Lung (tissue), 12 donors: Measurements from ENCODE around the gene FBXW12. TPM values are rescaled to one million over a fixed set of nuclear protein-coding genes. Genes with fewer than 3 reads are reported as not detected.
"Not testable (repeated sequence)": the region's sequence is repeated elsewhere in the genome, so short reads cannot be mapped to it uniquely, and the experiment has no call there.

Experiments
- ATAC-seq: fragments of 200-7000 bp; cut with Tn5 transposase; one replicate; pipeline ENCODE4 v1.9.1; 2020; ENCODE audit warnings: moderate number of reproducible peaks; ENCODE audit not compliant: insufficient read depth, low FRiP score
- DNase-seq, 3 donors: peaks; one replicate each; pipeline ENCODE4 v3.0.0-alpha.2; 2013 to 2017
- H3K27ac ChIP-seq, 2 donors: one replicate each; pipeline ENCODE4 v1.5.1; 2013; ENCODE audit warnings: mild to moderate bottlenecking in 2 of 2, moderate library complexity in 2 of 2, control low read depth in 1 of 2, inconsistent platforms in 1 of 2, low read depth in 1 of 2, low read length in 1 of 2
- H3K27me3 ChIP-seq, 3 donors: one replicate each; pipeline ENCODE4 v1.5.1; 2013; ENCODE audit warnings: low read length in 2 of 3; ENCODE audit not compliant: control insufficient read depth in 3 of 3, insufficient read depth in 3 of 3
- H3K36me3 ChIP-seq, 4 donors: one replicate each; pipeline ENCODE4 v1.5.1; 2013; ENCODE audit warnings: low read length in 4 of 4, mild to moderate bottlenecking in 1 of 4, moderate library complexity in 1 of 4; ENCODE audit not compliant: control insufficient read depth in 4 of 4, insufficient read depth in 4 of 4
- H3K4me1 ChIP-seq, 5 donors: one replicate each; pipeline ENCODE4 v1.5.1; 2013; ENCODE audit warnings: low read length in 5 of 5, mild to moderate bottlenecking in 2 of 5, moderate library complexity in 1 of 5; ENCODE audit not compliant: control insufficient read depth in 5 of 5, insufficient read depth in 5 of 5
- H3K4me3 ChIP-seq: one replicate; pipeline ENCODE4 v1.5.1; 2013; ENCODE audit warnings: mild to moderate bottlenecking, control low read depth, moderate library complexity
- H3K9ac ChIP-seq, 2 donors: one replicate each; pipeline ENCODE4 v1.5.1; 2013; ENCODE audit warnings: low read length in 2 of 2, control low read depth in 1 of 2; ENCODE audit not compliant: insufficient read depth in 1 of 2
- H3K9me3 ChIP-seq, 4 donors: one replicate each; pipeline ENCODE4 v1.5.1; 2013; ENCODE audit warnings: low read length in 3 of 4, mild to moderate bottlenecking in 1 of 4, moderate library complexity in 1 of 4; ENCODE audit not compliant: control insufficient read depth in 4 of 4, insufficient read depth in 3 of 4
- WGBS, 2 donors: extraction: QIAGEN DNeasy Blood & Tissue Kit; methylation state at CpG; one replicate each; pipeline ENCODE4 v1.1.7; 2013; 5-methylcytosine and 5-hydroxymethylcytosine counted together
- polyA plus RNA-seq, 2 donors: library from polyadenylated mRNA; stranded (reverse); fragments of 200-250 nt; gene quantifications; one replicate each; pipeline ENCODE4 v1.2.1, GENCODE V29; 2013
- total RNA-seq, 2 donors: library from RNA; depleted of rRNA in 1 of 2; stranded (reverse); fragments of >200 nt in 1 of 2; gene quantifications; one replicate each; pipeline ENCODE4 v1.2.1, GENCODE V29; 2014 to 2021
- TF ChIP-seq, protein P1 (sequence below): IDR thresholded peaks from 2 replicates; pipeline ENCODE4 v1.5.1; 2012; ENCODE audit warnings: mild to moderate bottlenecking; ENCODE audit errors: control extremely low read depth, extremely low read depth
- donor health status: control.
- donor health status: control.
- donor health status: Bipolar disorder and iron deficiency.
- donor health status: healthy.
- donor health status: DM: yes; HTN: yes; CAD: no.

Gene FBXW12
- total and polyA plus RNA-seq, 4 donors: not detected

DNA sequence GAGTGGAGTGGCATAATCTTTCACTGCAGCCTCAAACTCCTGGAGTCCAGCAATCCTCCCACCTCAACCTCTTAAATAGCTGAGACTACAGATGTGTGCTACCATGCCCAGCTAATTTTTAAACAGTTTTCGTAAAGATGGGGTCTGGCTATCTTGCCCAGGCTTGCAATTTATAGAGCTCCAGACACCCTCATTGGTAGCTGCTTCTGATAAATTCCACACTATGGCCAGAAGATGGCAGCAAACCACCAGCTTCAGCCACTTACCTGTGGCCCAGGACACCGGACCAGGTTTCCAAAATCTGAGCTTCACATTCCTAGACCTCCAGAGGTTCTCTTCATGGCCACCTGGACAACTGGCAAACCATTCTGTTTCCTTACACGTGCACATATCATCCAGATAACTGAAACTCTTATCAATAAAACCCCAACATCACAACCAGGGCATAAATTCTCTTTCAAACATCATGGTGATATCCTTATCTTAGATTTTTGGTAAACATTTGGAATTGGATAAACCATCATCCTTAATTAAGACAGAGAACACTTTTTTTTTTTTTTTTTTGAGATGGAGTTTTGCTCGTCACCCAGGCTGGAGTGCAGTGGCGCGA lies 28.9 kb downstream of the FBXW12 start:
- Histone ChIP-seq H3K4me3 (no peak overlapping the region), H3K9me3 (no peaks in the 10 kb centered on the region), H3K27ac (no peak overlapping the region), H3K27me3 (no peaks in the 10 kb centered on the region), H3K36me3 (peaks cover 0 to 16% (median 7%) of the 10 kb centered on the region in 4 donors), H3K9ac (no peak overlapping the region), H3K4me1 (no peaks in the 10 kb centered on the region)
- 59 to 63% methylated on average over 6 of the region's 6 CpGs for WGBS, 2 donors
- ATAC-seq (peak; percentile 59), DNase-seq (peak; percentile 53 to 65 (median 62))
- TF ChIP-seq, protein P1, sequence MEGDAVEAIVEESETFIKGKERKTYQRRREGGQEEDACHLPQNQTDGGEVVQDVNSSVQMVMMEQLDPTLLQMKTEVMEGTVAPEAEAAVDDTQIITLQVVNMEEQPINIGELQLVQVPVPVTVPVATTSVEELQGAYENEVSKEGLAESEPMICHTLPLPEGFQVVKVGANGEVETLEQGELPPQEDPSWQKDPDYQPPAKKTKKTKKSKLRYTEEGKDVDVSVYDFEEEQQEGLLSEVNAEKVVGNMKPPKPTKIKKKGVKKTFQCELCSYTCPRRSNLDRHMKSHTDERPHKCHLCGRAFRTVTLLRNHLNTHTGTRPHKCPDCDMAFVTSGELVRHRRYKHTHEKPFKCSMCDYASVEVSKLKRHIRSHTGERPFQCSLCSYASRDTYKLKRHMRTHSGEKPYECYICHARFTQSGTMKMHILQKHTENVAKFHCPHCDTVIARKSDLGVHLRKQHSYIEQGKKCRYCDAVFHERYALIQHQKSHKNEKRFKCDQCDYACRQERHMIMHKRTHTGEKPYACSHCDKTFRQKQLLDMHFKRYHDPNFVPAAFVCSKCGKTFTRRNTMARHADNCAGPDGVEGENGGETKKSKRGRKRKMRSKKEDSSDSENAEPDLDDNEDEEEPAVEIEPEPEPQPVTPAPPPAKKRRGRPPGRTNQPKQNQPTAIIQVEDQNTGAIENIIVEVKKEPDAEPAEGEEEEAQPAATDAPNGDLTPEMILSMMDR: peak; percentile 90

DNA sequence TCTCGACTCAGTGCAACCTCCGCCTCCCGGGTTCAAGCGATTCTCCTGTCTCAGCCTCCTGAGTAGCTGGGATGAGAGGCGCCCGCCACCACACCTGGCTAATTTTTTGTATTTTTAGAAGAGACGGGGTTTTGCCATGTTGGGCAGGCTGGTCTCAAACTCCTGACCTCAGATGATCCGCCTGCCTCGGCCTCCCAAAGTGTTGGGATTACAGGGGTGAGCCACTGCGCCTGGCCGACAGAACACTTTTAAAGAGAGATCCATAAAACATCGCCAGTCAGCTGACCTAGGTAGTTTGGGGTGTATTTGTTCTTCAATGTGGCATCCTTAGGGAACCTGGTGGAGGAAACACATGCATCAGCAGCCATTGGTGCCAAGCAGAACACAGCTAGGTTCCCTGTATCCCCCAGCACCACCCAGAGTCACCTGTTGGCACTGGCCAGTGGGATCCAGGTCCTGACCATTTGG lies 29.4 kb downstream of the FBXW12 start:
- not testable (repeated sequence) for H3K9me3 ChIP-seq, ATAC-seq, H3K27me3 ChIP-seq, H3K4me3 ChIP-seq, DNase-seq, H3K4me1 ChIP-seq, H3K9ac ChIP-seq
- 91 to 94% methylated on average over 12 of the region's 12 CpGs for WGBS, 2 donors
- Histone ChIP-seq H3K27ac (peak overlapping the region in 1 of 2 donors; percentile 58), H3K36me3 (peaks cover 0 to 21% (median 11%) of the 10 kb centered on the region in 4 donors)

DNA sequence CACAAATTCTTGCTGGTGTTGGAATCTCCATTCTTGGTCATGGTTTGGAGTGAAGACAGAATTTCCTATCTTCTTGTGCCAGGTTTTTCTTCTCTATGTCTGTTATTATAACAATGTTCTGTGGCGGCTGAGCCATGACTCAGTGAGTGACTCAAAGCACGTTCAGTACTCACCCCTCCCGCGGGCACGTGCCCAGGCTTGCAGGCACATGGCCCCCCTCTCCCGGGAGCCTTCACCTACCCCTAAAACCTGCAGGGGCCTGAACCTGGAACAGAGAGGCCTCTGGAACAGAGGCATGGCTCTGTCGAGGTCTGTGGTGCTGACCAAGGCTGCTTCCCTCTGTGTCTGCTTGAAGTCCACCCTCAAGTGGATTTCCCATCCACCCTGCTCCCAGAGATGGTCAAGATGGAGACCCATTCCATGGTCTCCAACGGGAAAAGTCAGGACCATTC lies 30.3 kb downstream of the FBXW12 start:
- ATAC-seq (no peak), DNase-seq (peak; percentile 50 to 77 (median 68))
- H3K4me3 ChIP-seq: no peak overlapping the region
- no peaks in the 10 kb centered on the region for H3K9me3 ChIP-seq
- H3K4me1 ChIP-seq: no peaks in the 10 kb centered on the region
- H3K27ac ChIP-seq: peak overlapping the region; percentile 34 to 42
- no peaks in the 10 kb centered on the region for H3K27me3 ChIP-seq
- 53 to 69% methylated on average over 8 of the region's 8 CpGs for WGBS, 2 donors
- no peak overlapping the region for H3K9ac ChIP-seq
- H3K36me3 ChIP-seq: peaks cover 0 to 29% (median 18%) of the 10 kb centered on the region in 4 donors
- TF ChIP-seq, protein P1: no peak

DNA sequence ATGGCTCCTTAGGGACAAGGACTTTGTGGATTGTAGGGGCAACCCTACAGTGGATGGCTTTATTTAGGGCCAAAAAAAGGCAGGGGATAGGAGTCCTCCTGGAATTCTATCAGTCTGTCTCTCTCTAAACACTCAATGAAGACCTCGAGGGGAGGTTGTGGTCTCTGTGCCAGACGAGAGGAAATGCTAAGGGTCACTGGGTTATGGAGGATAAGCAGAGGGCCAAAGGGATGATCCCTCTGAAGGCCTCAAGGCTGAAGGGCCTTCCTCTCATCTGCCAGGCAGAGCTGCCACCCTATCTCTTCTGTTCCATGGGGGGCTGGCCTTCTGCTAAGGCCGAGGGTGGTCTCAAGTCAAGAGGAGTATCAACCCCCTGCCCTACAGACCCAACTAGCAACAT lies 30.9 kb downstream of the FBXW12 start:
- Histone ChIP-seq H3K27ac (peak overlapping the region; percentile 34 to 42), H3K4me3 (no peak overlapping the region), H3K36me3 (peaks cover 0 to 30% (median 18%) of the 10 kb centered on the region in 4 donors), H3K4me1 (no peaks in the 10 kb centered on the region), H3K9ac (no peak overlapping the region), H3K27me3 (no peaks in the 10 kb centered on the region), H3K9me3 (no peaks in the 10 kb centered on the region)
- DNase-seq: no peak
- WGBS, 2 donors: 66 to 81% methylated on average over 3 of the region's 3 CpGs
- TF ChIP-seq, protein P1: no peak
- no peak for ATAC-seq
